ENCODE results near the gene MDN1.

Gene MDN1

DNA sequence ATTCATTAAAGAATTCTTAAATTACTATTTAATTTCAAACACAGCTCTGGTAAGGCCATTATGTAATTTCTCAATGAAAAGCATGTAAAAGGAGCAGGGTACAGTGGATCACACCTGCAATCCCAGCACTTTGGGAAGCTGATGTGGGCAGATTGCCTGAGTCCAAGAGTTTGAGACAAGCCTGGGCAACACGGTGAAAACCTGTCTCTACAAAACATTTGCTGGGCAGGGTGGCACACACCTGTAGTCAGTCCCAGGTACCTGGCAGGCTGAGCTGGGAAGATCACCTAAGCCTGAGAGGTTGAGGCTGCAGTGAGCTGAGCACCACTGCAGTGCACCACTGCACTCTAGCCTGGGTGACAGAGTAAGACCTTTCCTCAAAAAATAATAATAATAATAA, 37.4 kb downstream of the MDN1 start:
- H3K27ac ChIP-seq = no peak overlapping the region
- TF ChIP-seq, protein P1, sequence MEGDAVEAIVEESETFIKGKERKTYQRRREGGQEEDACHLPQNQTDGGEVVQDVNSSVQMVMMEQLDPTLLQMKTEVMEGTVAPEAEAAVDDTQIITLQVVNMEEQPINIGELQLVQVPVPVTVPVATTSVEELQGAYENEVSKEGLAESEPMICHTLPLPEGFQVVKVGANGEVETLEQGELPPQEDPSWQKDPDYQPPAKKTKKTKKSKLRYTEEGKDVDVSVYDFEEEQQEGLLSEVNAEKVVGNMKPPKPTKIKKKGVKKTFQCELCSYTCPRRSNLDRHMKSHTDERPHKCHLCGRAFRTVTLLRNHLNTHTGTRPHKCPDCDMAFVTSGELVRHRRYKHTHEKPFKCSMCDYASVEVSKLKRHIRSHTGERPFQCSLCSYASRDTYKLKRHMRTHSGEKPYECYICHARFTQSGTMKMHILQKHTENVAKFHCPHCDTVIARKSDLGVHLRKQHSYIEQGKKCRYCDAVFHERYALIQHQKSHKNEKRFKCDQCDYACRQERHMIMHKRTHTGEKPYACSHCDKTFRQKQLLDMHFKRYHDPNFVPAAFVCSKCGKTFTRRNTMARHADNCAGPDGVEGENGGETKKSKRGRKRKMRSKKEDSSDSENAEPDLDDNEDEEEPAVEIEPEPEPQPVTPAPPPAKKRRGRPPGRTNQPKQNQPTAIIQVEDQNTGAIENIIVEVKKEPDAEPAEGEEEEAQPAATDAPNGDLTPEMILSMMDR (conservative IDR thresholded peaks at IDR 0.05) = no peak
- TF ChIP-seq ZFX (IDR thresholded peaks at IDR 0.05) = no peak

DNA sequence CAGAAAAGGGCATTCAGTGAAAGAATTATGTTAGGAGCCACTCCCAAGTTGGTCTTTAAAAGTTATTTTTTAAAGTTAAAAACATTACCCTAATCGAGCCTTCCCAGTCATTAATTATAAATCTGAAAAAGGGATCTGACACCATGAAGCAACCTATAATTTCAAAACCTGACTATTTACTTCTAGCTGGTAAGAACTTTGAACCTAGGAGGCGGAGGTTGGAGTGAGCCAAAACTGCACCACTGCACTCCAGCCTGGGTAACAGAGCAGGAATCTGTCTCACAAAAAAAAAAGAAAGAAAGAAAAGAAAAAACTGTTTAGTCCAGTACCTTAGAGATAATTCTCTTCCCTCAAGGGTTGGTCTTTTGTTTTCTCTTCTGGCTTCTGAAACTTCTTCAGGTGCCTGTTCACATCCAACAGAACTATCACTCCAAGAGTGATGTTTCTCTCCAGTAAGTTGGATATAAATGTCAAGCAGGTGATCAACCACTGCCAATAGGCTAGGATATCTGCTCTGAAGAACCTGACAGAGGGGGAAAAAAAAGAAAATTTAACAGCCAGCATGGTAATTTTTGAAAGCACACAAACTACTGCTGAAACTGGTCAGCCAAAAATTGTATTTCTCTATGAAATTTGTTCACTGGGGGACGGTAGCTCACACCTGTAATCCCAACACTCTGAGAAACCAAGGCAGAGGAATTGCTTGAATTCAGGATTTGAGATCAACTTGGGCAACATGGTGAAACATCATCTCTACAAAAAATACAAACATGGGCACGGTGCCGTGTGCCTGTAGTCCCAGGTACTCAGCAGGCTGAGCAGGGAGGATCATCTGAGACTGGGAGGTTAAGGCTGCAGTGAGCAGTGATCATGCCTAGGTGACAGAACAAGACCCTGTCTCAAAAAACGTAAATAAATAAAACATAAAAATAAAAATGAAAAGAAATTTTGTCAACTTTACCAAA, 38.2 kb downstream of the MDN1 start:
- no peak for TF ChIP-seq ZFX (IDR thresholded peaks at IDR 0.05)
- TF ChIP-seq, protein P1 (conservative IDR thresholded peaks at IDR 0.05) = no peak
- H3K27ac ChIP-seq = no peak overlapping the region

DNA sequence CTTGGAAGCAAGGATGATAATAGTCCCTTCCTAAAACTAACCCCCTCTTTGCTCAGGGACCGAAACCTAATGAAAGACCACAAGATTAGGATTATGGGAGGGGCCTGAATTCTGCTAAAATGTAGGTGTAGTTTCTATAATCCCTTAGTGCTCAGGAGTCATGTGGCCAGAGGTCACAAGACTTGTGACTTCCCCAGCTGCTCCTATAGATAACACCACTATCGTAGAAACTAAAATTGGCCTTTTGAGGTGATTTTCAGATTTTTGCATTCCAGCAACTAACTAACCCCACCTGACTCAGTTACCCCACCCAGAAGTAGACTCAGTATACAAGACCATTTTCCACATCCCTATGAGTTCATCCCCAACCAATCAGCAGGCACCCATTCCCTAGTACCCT, 42.1 kb downstream of the MDN1 start:
- TF ChIP-seq, protein P1 (conservative IDR thresholded peaks at IDR 0.05) = no peak
- TF ChIP-seq ZFX (IDR thresholded peaks at IDR 0.05) = no peak
- H3K27ac ChIP-seq = no peak overlapping the region

DNA sequence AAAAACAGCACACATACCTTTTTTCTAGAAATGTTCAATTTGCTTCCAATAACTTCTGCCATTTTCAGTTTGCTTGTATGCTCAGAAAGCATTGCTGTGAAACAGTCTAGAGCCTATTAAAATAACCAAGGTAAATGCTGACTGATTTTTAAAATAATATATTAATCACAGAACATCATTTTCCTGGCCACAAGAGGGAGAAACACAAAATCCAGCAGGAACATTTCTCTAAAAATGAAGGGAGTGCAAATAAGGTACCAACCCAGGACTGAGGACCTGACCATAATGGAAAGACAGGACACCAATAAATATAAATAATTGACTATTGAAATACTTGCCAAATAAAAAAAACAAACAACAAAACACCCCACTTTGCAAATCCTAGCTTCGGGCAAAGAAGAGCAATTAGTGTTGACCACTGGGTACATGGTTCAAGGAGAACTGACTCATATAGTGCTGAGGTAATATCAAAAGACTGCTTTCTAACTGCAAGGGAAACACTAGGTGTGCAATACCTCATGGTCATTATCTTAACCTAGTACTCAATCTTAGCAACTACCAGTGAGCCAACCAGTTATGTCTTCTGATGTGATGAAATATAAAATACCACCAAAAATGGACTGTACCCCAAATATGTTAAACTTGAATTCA, 42.9 kb downstream of the MDN1 start:
- TF ChIP-seq ZFX (IDR thresholded peaks at IDR 0.05) = no peak
- TF ChIP-seq, protein P1 (conservative IDR thresholded peaks at IDR 0.05) = no peak
- H3K27ac ChIP-seq = no peak overlapping the region

DNA sequence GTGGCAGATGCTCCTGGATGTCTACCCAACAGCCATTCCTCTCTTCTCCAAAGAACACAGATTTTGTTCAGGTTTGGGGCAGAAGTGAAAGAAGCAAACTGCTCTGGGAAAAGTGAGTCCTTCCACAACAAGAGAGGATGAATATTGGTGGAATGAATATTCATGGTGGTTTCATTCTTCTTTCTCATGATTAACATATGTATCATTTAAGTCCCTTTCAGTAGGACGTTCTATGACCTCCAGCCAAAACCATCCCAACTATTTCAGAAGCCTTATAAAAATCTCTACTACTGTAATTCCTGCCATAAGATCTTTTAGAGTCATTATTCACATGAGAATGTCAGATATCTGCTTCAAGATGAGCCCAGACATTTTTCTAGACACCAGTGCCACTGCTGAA, 44.4 kb downstream of the MDN1 start:
- TF ChIP-seq, protein P1 (conservative IDR thresholded peaks at IDR 0.05) = no peak
- no peak for TF ChIP-seq ZFX (IDR thresholded peaks at IDR 0.05)
- H3K27ac ChIP-seq = no peak overlapping the region

DNA sequence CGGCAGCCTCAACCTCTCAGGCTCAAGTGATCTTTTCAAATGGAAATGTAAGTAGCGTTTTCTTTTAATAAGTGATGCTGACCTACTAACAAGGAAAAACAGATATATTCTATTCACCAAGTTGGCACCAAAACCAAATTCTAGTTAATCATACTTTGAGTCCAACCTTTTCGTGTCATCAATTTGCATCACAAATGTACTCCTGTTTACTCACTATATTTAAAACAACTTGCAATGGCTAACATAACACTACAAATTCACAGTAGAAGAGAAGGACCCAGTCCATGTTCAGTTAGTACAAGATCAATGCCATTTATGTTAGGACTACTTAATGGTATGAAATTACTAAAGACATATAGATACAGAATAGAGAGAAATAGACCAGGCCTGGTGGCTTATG, 50.0 kb downstream of the MDN1 start:
- H3K27ac ChIP-seq = no peak overlapping the region
- TF ChIP-seq ZFX (IDR thresholded peaks at IDR 0.05) = no peak
- TF ChIP-seq, protein P1 (conservative IDR thresholded peaks at IDR 0.05) = no peak

DNA sequence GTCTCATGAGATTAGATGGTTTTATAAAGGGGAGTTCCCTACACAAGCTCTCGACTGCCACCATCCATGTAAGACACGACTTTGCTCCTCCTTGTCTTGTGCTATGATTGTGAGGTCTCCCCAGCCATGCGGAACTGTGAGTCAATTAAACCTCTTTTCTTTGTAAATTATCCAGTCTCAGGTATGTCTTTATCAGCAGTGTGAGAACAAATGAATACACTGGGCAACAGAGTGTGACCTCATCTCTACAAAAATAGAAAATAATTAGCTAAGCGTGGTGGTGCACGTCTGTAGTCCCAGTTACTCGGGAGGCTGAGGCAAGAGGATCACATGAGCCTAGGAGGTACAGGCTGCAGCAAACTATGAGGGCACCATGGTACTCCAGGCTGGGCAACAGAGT, 51.3 kb downstream of the MDN1 start:
- TF ChIP-seq, protein P1 (conservative IDR thresholded peaks at IDR 0.05) = no peak
- no peak for TF ChIP-seq ZFX (IDR thresholded peaks at IDR 0.05)

More for the DNA sequence above, 51.3 kb downstream of the MDN1 start:
- no peak overlapping the region for H3K27ac ChIP-seq

All from C4-2B (cell line).